ENCODE data around the gene SMYD3. TPM values are rescaled to one million over a fixed set of nuclear protein-coding genes. Genes with fewer than 3 reads are reported as not detected.

SMYD3 gene
- total RNA-seq, 2 donors from 2014 or later, result 16.7 to 18.2 TPM

DNA sequence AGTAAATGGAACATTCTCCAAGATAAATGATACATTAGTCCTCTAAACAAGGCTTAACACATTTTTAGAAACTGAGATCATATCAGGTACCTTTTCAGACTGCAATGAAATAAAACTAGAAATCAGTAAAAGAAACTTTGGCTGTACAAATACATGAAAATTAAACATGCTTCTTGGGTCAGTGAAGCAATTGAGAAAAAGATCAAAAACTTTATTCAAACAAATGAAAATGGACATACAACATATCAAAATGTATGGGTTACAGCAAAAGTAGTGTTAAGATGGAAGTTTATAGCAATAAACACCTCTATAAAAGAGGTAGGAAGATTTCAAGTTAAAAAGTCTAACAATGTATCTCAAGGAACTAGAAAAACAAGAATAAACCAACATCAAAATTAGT, 598.5 kb downstream of the SMYD3 start:
- intact Hi-C loops (cut with DNase I), result no loop called here
- no peak for DNase-seq (ENCODE audit: low spot score)

DNA sequence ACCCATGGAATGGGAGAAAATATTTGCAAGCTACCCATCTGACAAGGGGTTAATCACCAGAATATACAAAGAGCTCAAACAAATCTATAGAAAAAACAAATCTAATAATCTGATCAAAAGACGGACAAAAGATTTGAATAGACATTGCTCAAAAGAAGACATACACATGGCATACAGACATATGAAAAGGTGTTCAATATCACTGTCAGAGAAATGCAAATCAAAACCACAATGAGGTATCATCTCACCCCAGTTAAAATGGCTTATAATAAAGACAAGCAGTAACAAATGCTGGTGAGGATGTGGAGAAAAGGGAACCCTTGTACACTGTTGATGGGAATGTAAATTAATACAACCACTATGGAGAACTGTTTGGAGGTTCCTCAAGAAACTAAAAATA, 600.9 kb downstream of the SMYD3 start:
- no peak for DNase-seq (ENCODE audit: low spot score)
- intact Hi-C loops (cut with DNase I), result no loop called here

DNA sequence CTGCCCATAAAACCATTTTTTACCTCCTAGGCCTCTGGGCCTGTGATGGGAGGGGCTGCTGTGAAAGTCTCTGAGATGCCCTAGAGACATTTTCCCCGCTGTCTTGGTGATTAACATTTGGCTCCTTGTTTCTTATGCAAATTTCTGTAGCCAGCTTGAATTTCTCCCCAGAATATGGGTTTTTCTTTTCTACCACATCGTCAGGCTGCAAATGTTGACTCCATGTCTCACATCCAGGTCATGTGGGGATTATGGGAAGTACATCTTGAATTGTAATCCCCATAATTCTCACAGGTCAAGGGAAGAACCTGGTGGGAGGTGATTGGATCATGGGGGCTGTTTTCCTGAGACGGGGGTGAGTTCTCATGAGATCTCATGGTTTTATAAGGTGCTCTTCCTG, 603.2 kb downstream of the SMYD3 start:
- DNase-seq (ENCODE audit: low spot score), result no peak
- intact Hi-C loops (cut with DNase I), result no loop called here

DNA sequence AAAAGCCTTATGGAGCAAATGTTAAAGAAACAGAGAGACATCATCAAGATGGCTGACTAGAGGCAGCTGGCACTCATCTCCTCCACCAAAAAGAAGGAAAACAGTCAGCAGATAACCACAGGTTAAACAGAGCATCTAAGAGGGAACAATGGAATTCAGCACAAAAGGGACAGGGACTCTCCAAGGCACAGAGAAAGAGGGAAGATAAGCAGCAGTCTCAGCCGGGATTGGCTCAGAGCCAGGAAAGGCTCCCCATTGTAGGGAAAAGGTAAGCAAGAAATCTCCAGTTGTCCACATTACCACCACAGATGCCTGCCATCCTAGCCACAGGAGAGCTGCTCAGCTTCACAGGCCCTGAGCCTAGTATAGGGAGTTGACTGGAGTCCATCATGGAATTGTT, 605.5 kb downstream of the SMYD3 start:
- DNase-seq (ENCODE audit: low spot score), result no peak
- intact Hi-C loops (cut with DNase I), result no loop called here

DNA sequence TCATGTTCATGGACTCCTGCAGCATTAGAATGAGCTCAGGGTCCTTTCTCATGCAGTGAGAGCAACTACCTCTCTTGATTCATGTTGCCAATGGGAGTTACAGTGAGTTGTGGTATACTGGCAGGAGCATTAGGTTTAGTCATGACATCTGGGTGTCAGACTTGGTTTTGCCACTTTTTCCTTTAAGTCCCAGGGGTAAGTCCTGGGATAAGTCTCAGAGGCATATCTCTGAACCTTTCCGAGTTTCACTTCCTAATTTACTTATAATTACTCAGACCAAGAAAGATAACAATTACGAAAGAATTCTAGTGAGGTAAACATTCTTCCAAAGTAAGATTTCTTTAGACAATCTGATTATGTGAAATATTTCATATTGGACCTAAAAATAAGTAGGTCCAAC, 606.0 kb downstream of the SMYD3 start:
- no peak for DNase-seq (ENCODE audit: low spot score)
- intact Hi-C loops (cut with DNase I), result no loop called here

DNA sequence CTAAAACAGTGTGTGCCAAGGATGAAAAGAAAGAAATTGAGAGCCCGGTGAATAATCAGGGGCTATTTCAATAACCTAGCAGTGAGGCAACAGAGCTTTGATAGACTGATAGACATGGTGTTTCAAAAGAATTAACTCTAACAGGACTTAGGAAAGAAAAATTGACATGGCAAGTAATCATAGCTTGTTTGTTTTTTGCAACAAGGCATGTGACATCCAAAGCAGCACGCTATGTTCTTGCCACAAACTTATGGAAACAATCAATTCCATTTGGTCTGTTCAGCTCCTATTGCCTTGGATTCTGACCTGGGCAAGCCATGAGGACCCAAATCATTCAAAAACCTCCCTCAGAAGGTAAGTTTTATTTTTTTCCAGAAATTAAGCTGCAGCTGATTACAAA, 608.5 kb downstream of the SMYD3 start:
- DNase-seq (ENCODE audit: low spot score), result no peak
- intact Hi-C loops (cut with DNase I), result no loop called here

DNA sequence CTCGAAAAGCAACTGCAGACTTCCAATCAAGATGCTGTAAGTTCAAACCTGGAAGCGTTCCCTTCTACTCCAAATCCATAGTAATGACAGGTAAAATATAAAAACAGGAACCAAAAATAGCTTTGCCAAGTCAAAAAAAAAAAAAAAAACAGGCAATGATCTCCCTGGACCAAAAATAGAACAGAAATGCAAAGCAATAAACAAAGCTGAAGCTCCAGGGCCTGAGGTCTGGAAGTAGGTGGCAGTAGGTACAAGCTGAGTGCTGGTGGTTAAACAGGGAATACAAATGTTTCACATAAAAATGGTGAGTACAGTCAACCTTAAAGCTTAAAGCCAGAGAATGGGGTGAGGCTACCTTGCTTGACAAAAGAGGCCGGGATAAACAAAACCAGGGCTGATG, 610.8 kb downstream of the SMYD3 start:
- no peak for DNase-seq (ENCODE audit: low spot score)
- intact Hi-C loops (cut with DNase I), result no loop called here

DNA sequence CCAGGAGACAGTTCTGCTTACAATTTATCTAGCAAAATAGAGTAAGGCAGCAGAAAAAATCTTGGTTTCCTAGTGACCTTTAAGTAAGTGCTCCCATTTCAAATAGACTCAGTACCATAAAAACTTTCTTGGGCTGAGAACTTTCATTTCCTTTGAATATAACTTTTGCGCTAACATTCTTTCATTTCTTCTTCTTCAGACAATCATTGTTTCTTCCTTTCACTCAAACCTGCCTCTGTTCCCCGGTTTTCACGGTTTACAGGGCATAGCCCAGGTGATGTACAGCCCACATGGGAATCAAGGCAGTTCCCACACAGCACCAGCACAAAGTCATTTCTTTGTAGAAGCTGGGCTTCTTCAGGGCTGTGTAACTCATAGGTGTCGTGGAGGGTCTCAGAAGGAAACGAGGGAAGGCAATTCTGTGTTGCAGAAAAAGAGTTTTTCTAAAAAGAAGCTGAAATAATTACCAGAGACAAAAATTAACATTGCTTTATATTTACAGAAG, 611.6 kb downstream of the SMYD3 start:
- intact Hi-C loops (cut with DNase I), result no loop called here
- no peak for DNase-seq (ENCODE audit: low spot score)

DNA sequence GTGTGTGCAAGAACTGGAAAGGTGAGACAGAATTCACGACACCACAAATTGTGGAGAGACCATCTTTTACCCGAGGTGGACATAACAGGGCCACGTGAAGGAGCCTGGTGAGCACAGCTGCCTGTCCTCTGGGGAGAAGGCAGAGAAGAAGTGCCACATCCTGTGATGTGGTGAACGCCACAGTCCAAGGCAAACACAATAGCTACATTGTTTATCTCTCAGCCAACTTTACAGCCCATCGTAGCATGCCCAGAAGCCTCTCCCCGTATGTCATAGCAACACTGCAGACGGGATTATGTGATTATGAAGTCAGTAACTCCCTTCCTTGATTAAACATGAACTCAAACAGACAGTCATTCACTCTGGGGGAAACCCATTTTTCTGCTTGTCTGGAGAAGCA, 612.2 kb downstream of the SMYD3 start:
- intact Hi-C loops (cut with DNase I), result no loop called here
- no peak for DNase-seq (ENCODE audit: low spot score)

DNA sequence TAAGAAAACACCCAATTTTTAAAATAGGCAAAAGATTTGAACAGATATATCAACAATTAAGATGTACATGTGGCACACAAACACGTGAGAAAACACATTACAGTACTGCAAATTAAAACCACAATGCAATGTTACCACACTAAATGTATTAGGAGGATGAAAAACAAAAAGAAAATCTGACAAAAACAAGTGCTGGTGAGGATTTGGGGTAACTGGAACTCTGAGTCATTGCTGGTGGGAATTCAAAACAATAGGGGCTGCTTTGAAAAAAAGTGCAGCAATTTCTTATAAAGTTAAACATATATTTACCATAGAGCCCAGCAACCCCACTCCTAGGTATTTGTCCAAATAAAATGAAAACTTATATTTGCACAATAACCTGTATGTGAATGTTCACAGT, 614.1 kb downstream of the SMYD3 start:
- DNase-seq (ENCODE audit: low spot score), result no peak
- intact Hi-C loops (cut with DNase I), result no loop called here

DNA sequence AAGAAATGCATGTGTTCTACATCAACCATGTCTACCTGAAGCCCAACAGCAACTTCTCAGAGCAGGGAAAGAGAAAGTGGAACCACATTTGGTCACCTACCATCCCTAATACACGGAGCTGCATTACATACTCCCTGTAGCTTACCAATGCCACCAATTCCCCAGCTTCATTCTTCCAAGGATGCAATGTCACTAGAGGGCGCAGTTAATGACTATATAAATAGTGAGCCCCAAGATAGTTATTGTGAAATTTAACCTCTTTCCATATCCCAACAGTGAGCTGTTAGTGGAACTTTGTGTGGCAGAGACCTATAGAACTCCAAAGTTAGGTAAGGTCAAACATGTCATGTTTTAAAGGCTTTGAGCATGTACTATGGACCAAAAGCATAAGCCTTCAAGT, 618.3 kb downstream of the SMYD3 start:
- intact Hi-C loops (cut with DNase I), result no loop called here
- no peak for DNase-seq (ENCODE audit: low spot score)

DNA sequence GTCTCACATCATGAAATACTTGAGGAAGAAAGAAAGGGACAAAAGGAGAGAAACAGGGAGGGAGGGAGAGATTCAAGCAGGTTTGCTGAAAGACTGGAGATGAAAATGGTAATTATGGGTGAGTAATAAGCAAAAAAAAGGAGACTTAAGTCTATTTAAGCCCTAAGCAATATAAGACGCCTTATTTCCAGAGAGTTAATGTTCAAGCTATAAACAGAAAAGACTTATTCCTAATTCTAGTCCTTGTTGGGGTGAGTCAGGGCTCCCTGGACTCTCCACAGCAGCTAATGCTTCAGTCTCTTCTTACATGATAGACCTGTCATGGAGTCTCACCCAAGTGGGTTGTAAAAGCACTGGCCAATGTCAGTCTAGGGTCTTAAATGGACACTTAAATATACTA, 619.2 kb downstream of the SMYD3 start:
- intact Hi-C loops (cut with DNase I), result no loop called here
- DNase-seq (ENCODE audit: low spot score), result no peak

DNA sequence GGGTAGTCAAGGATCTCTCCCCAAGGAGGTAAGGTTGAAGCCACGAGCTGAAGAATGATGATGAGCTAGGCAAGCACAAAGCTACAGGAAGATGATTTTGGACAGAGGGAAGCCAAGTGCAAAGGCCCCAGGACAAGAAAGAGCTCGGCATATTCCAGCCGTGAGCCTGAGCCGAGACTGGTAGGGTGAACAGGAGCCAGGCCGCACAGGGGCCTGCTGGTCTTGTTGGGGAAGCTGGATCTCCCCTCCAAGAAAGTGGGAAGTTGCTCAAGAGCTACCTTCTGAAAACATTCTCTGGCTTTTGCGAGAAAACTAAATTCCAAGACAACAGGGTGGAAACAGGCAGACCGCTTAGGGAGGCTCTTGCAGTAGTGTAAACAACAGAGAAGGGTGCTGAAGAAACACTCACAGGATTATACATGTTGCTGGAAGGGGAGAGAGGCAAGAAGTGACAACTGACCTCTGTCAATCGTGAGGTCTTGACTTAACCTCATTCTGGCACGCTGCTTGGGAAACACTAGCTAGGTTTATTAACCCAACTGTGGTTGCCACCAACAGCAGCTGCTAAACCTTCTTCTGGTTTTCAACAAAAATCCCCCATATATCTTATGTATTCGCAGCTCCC, 625.2 kb downstream of the SMYD3 start:
- no peak for DNase-seq (ENCODE audit: low spot score)
- intact Hi-C loops (cut with DNase I), result no loop called here

DNA sequence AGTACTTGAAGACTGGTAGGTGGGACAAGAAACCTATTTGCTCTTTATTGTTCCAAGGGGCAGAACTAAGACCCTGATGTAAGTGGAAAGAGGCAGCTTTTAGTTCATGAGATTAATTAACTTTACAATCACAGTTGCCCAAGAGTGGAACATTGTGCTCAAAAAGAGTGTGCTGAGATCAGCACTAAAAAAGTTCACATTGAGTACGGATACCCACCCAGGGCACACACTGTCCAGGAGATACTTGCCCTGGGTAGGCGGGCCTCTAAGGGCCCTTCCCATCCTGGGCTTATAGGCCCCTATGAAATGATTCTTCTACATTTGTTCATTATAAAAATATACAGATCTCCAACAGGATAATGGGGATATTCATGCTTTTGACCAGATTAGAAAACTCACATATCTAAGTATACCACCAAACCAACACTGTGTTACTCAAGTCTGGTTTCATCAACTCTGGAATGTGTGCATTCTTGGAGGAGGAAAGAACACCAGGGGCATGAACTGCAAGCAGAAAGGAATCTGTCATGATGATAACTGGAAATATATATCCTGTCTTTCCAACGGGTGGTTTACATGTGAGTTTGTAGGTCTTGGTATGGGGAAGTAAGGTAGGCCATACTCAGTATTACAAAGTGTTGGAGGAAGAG, 626.2 kb downstream of the SMYD3 start:
- intact Hi-C loops (cut with DNase I), result no loop called here
- no peak for DNase-seq (ENCODE audit: low spot score)

DNA sequence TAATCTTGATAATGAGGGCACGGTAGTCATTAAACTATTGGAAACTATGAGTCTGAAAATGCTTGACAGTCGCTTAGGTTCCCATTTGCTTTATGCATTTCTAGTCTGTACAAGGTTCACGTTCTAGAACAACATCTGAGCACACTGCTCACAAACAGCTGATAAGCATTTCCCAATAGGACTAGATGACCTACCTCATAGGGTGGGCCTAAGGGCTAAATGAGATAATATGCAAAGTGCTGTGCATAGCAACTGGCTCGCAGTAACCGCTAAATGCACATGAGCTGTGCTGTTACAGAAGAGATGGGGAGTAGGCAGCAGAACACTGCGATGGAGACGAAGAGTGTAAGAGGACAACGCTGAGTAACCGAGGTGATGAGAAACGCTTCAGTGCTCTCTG, 628.0 kb downstream of the SMYD3 start:
- no peak for DNase-seq (ENCODE audit: low spot score)
- intact Hi-C loops (cut with DNase I), result no loop called here

DNA sequence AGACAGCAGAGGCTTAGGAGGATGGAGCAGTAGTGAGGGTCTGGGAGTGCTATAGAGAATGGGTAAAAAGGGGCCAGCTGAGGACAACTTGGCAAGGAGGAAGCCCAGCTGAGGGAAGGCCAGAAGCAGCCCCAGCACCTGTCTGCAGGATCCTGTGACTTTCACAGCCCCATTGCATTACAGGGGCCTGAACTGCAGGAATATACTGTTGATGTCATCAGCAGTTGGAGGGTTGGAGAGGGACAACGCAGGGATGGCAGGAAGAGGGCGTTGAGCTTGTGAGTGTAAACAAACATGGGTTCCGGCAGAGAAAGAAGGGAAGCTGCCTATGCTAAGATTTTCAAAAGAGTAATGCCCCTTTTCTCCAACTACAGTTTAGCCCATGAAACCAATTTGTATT, 628.5 kb downstream of the SMYD3 start:
- DNase-seq (ENCODE audit: low spot score), result no peak
- intact Hi-C loops (cut with DNase I), result no loop called here

DNA sequence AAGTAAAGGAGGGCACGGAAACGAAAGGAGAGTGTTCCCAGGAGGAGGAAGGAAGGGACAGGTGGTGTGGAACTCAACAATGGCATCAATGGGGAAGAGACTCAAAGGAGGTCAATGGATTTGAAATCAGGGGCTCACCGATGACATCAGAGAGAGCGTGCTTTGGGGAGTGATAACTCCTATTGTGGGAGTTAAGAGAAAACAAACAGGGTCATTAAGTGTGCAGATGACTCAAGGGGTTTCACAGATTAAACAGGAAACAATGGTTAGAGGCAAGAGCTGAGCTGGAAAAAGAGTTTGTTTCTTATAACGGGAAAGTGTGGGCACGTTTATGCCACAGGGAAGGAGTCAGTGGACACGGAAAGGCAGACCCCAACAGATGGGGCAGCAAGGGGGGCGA, 629.1 kb downstream of the SMYD3 start:
- DNase-seq (ENCODE audit: low spot score), result no peak
- intact Hi-C loops (cut with DNase I), result no loop called here

DNA sequence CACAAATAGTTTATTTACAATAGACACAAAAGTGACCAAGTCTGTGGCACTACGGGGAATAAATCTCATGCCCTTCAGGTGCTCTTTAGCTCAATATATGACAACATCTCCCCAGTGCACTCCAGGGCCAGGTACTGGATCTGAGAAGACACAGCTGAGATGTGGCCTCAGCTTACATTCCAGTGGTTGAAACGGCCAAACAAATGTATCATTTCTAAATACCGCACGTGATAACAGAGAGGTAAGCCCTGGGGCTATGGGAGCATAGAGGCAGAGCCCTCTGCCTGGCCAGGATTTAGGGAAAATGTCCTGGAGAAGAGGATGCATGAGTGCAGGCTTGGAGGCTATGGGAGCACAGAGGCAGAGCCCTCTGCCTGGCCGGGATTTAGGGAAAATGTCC, 630.5 kb downstream of the SMYD3 start:
- intact Hi-C loops (cut with DNase I), result no loop called here
- DNase-seq (ENCODE audit: low spot score), result no peak

DNA sequence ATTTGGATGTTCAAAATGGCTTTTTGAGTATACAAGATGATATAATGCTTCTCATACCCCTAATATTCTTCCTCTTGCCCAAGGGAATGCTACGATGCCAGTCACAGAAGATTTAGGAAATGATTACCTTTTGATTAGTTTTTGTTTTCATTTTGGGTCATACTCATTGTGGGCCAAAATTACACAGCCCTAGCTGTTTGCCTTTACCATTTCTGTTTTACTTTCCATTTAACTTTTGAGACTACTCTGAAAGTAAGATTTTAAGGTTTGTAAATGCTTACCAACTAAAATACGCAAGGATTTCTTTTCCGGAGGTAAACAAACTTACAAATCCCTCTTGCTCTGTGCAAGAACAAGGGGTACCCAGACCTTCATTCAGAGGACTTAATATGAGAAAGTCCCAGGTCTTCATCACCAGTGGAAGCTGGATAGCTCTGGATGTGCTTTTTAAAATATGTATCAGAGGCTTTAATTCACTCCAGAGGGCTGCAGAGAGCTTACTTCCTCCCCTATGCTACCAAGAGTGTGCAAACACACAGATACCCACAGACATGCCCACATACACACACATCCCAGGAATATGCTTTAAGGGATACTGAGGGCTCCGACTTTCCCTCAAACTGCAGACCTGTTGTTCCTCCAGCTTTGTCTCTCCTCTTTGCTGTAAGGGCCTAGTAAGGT, 631.4 kb downstream of the SMYD3 start:
- no peak for DNase-seq (ENCODE audit: low spot score)
- intact Hi-C loops (cut with DNase I), result no loop called here

DNA sequence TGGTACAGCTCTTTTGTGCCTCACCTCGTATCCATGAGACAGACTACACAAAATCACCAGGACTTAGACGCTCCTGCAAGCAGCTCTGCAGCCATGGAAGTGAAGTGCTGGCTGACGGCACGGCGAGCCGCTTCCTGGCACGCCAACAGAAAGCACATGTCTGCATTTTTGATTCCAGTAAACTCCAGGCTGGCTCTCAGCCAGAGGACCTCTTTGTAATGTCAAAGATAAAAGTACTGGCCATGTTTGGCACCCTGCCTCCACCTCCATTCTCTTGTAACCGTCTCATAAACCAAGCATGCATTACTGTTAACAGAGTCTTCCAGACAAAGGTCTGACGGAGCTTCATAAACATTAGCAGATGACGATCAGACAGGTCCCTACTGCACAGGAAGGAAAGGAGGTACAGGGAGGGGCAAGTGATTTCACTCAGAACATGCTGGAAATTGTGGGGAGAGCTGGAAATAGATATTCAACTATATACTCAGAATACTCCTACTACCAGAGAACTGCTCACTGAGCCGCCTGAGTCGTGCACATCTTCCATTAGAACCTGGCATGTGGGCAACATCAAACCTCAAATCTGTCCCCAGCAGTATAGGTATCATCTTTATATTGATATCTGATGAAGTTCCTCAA, 632.0 kb downstream of the SMYD3 start:
- intact Hi-C loops (cut with DNase I), result no loop called here
- peak; percentile 89 for DNase-seq (ENCODE audit: low spot score)
